ENCODE data around the gene ARL8A.
"Not testable (repeated sequence)": the region's sequence is repeated elsewhere in the genome, so short reads cannot be mapped to it uniquely, and the experiment has no call there.

ARL8A gene

DNA sequence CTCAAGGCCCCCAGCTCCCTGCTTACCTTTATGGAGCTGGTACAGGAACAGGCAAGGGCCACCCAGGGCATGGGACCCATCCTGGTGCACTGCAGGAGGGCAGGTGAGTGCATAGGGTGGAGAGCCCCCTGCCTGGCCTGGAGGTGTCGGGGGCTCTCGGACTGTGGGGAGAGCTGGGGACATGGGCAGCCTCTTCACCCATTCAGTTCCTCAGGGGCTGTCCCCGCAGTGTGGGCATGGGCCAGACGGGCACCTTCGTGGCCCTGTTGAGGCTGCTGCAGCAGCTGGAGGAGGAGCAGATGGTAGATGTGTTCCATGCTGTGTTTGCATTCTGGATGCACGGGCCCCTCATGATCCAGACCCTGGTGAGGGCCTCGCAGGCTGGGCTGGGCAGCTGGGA lies 41.8 kb upstream of the ARL8A start:
- Histone ChIP-seq H3K9ac (ENCODE audit: low read depth, low read length) (no peak overlapping the region), H3K27me3 (ENCODE audit: insufficient read depth, low read length) (no peaks in the 10 kb centered on the region)
- 91% methylated on average over 7 of the region's 7 CpGs for WGBS

DNA sequence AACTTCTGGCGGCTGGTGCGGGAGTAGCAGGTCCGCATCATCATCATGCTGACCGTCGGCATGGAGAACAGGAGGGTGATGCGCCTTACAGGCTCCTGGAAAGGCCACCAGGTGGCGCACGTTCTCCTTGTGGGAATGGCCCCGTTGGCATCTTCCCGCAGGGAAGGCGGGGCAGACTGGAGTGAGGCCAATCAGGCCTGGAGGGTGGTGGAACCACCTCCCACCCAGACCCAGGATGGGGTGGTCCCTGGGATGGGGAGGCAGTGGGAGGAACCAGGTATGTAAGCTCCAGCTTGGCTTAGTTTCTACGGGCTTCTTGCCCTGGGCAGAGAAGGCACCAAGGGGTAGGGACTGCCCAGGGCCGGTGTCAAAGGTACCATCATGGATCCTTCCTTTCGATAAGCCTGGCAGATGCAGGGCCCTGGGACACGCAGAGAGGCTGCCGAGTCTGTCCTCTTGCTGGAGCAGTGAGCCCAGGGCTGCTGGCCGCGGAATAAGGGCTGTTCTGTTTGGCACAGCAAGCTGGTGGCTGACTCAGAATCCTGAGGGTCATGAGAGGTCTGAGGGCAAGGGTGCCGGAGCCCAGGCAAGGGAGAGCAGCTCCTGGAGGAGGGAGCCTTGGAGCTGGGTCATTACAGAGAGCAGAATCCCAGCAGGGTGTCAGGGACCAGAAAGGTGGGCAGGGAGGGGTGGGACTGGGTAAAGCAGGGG lies 40.4 kb upstream of the ARL8A start:
- Histone ChIP-seq H3K27ac (ENCODE audit: low read depth, low read length) (no peak overlapping the region), H3K9me3 (ENCODE audit: insufficient read depth, low read depth, low read length) (no peaks in the 10 kb centered on the region), H3K27me3 (ENCODE audit: insufficient read depth, low read length) (no peaks in the 10 kb centered on the region), H3K36me3 (ENCODE audit: insufficient read depth, low read length) (no peaks in the 10 kb centered on the region), H3K9ac (ENCODE audit: low read depth, low read length) (no peak overlapping the region), H3K4me1 (ENCODE audit: insufficient read depth, low read length) (peaks cover 8% of the 10 kb centered on the region; the same call in 1 of the 2 replicates), H3K4me3 (ENCODE audit: low read length) (no peak overlapping the region)
- WGBS, result 26% methylated on average over 19 of the region's 19 CpGs

More for the DNA sequence above, 41.8 kb upstream of the ARL8A start:
- H3K4me1 ChIP-seq (ENCODE audit: insufficient read depth, low read length), result peaks cover 8% of the 10 kb centered on the region; the same call in 1 of the 2 replicates
- H3K36me3 ChIP-seq (ENCODE audit: insufficient read depth, low read length), result no peaks in the 10 kb centered on the region
- no peaks in the 10 kb centered on the region for H3K9me3 ChIP-seq (ENCODE audit: insufficient read depth, low read depth, low read length)
- H3K4me3 ChIP-seq (ENCODE audit: low read length), result no peak overlapping the region
- H3K27ac ChIP-seq (ENCODE audit: low read depth, low read length), result no peak overlapping the region

DNA sequence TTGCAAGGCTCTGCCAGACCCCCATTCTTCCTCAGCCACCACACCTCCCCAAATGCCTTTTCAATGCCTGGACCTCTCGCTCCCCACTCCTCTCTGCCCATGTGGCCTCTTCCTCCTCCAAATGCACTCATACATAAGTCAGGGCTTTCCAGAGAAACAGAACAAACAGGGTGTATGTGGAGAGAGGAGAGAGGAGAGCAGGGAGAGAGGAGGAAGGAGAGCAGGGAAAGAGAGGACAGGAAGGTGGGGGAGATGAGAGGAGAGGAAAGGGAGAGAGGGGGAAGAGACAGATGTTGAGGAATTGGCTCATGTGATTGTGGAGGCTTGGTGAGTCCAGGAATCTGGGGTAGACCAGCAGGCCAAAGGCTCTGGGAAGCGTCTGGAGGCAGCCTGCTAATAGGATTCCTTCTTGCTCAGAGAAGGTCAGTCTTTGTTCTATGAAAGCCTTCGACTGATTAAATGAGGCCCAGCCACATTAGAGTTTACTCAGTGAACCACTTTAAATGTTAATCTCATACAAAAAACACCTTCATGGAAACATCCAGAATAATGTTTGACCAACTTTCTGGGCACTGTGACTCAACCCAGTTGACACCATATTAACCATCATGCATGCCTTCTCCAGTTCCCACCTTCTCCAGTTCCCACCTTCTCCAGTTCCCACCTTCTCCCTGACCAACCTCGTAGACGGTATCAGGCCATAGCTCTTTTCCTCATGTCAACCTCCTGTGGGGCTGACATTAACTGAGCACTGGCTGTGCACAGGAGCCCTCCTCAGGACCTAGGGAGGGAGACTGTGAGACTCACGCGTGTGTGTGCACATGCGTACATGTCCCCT lies 37.7 kb upstream of the ARL8A start:
- Histone ChIP-seq H3K36me3 (ENCODE audit: insufficient read depth, low read length) (no peaks in the 10 kb centered on the region), H3K9me3 (ENCODE audit: insufficient read depth, low read depth, low read length) (no peaks in the 10 kb centered on the region), H3K9ac (ENCODE audit: low read depth, low read length) (no peak overlapping the region), H3K27ac (ENCODE audit: low read depth, low read length) (no peak overlapping the region), H3K27me3 (ENCODE audit: insufficient read depth, low read length) (no peaks in the 10 kb centered on the region), H3K4me3 (ENCODE audit: low read length) (no peak overlapping the region), H3K4me1 (ENCODE audit: insufficient read depth, low read length) (0 out of 2 replicates have a peak, but pooled peaks cover 6% of the 10 kb centered on the region)
- 90% methylated on average over 8 of the region's 8 CpGs for WGBS

DNA sequence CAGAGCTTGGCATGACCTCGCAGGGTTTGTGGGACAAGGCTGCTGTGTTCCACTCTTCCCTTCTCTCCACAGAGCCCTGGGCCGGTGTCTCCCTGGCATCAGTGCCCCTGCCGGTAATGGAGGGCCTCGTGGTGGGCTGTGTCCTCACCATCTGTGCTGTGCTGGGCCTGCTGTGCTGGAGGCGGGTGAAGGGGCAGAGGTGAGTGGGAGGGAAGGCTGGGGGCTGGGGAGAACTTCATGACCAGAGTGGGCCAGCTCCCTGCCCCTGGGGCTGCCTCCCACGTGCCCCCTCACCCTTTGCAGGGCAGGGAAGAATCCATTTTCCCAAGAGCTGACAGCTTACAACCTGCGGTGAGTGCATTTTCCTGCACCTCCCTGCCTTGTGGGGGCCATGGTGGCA lies 37.0 kb upstream of the ARL8A start:
- no peaks in the 10 kb centered on the region for H3K36me3 ChIP-seq (ENCODE audit: insufficient read depth, low read length)
- WGBS, result 89% methylated on average over 7 of the region's 7 CpGs
- H3K9ac ChIP-seq (ENCODE audit: low read depth, low read length), result no peak overlapping the region
- H3K4me3 ChIP-seq (ENCODE audit: low read length), result no peak overlapping the region
- H3K4me1 ChIP-seq (ENCODE audit: insufficient read depth, low read length), result 0 out of 2 replicates have a peak, but pooled peaks cover 6% of the 10 kb centered on the region
- no peak overlapping the region for H3K27ac ChIP-seq (ENCODE audit: low read depth, low read length)
- no peaks in the 10 kb centered on the region for H3K27me3 ChIP-seq (ENCODE audit: insufficient read depth, low read length)
- H3K9me3 ChIP-seq (ENCODE audit: insufficient read depth, low read depth, low read length), result no peaks in the 10 kb centered on the region

DNA sequence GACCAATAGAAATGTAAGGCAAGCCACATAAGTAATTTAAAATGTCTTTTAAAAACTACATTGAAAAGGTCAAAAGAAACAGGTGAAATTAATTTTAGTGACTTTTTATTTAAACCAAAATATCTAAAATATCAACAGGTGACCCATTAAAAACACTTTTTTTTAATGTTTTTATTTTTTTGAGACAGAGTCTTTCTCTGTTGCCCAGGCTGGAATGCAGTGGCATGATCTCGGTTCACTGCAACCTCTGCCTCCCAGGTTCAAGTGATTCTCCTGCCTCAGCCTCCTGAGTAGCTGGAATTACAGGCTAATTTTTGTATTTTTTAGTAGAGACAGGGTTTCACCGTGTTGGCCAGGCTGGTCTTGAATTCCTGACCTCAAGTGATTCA lies 36.2 kb upstream of the ARL8A start:
- not testable (repeated sequence) for H3K4me3 ChIP-seq (ENCODE audit: low read length); H3K4me1 ChIP-seq (ENCODE audit: insufficient read depth, low read length); H3K27ac ChIP-seq (ENCODE audit: low read depth, low read length); H3K27me3 ChIP-seq (ENCODE audit: insufficient read depth, low read length); H3K9me3 ChIP-seq (ENCODE audit: insufficient read depth, low read depth, low read length); H3K36me3 ChIP-seq (ENCODE audit: insufficient read depth, low read length); H3K9ac ChIP-seq (ENCODE audit: low read depth, low read length)
- WGBS, result 86% methylated on average over 2 of the region's 2 CpGs

DNA sequence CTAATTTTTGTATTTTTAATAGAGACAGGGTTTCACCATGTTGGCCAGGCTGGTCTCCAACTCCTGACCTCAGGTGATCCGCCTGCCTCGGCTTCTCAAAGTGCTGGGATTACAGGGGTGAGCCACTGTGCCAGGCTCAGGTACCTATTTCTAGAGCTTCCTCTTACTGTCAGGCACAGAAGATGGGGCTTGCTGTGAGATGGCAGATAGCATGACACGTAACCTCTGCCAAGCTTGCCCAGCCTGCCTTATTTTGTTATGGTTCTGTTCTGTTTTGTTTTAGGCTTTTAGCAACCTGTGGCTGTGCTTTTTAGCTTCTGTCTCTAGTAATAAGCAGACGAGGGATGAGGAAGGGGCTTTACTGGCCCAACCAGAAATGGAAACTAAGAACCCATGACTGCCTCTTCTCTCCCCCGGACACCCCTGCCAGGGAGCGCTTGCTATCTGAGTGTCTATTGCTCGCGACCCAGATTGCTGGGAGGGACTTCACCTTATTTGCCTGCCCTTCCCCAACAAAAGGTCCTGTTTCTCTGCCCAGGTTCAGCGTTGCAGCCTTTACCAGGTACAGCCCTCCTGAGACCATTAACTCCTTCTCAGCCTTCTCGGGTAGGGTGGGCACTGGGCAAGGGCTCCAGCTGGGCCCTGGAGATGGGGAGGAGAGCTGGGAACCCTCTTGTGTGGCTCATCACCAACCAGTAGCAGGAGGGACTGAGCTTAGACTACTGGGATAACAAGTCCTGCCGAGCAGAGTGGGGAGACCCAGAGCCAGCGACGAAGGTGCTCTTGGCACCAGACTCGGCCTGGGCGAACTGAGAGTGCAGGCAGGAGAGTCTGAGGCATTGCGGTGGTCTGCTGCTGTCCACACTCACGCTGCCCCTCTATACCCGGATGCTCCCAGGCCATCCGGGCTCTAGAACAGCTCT lies 35.6 kb upstream of the ARL8A start:
- no peak overlapping the region for H3K27ac ChIP-seq (ENCODE audit: low read depth, low read length)
- no peaks in the 10 kb centered on the region for H3K36me3 ChIP-seq (ENCODE audit: insufficient read depth, low read length)
- WGBS, result 88% methylated on average over 19 of the region's 19 CpGs
- 0 out of 2 replicates have a peak, but pooled peaks cover 5% of the 10 kb centered on the region for H3K4me1 ChIP-seq (ENCODE audit: insufficient read depth, low read length)
- no peak overlapping the region for H3K4me3 ChIP-seq (ENCODE audit: low read length)
- no peaks in the 10 kb centered on the region for H3K27me3 ChIP-seq (ENCODE audit: insufficient read depth, low read length)
- H3K9me3 ChIP-seq (ENCODE audit: insufficient read depth, low read depth, low read length), result no peaks in the 10 kb centered on the region
- no peak overlapping the region for H3K9ac ChIP-seq (ENCODE audit: low read depth, low read length)

DNA sequence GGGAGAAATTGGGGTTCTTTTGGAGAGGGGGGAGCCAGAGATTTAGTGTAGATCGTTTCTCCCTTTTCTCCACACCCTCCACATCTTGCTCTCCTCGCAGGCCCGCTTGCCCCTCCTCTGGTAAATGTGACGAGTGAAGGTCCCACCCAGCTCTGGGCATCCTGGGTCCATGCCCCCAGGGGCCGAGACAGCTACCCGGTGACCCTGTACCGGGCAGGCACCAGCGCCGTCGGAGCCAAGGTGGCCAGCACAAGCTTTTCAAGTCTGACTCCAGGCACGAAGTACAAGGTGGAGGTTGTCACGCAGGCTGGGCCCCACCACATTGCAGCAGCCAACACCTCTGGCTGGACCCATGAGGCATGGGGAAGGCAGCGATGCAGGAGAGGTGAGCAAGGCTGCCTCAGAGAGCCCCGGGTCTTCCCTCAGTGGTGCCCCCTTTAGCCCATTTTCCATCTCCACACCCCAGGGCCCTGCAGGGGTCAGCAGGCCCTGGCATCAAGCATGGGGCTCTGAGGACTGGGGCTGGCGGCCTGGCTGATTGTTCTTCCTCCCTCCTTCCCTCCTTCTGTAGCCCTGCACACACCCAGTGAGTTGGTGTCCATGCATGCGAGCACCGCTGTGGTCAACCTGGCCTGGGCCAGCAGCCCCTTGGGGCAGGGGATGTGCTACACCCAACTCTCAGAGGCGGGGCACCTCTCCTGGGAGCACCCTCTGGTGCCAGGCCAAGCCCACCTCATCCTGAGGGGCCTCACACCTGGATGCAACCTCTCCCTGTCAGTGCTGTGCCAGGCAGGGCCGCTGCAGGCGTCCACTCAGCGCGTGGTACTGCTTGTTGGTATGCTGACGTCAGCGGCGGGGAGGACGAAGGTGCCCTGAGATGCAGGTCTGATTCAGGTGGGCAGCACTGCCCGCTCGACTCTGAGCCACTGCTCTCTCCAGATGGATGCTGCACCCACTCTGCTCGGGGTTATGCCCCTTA lies 32.7 kb upstream of the ARL8A start:
- 92% methylated on average over 28 of the region's 29 CpGs for WGBS
- Histone ChIP-seq H3K36me3 (ENCODE audit: insufficient read depth, low read length) (no peaks in the 10 kb centered on the region), H3K27me3 (ENCODE audit: insufficient read depth, low read length) (no peaks in the 10 kb centered on the region)

DNA sequence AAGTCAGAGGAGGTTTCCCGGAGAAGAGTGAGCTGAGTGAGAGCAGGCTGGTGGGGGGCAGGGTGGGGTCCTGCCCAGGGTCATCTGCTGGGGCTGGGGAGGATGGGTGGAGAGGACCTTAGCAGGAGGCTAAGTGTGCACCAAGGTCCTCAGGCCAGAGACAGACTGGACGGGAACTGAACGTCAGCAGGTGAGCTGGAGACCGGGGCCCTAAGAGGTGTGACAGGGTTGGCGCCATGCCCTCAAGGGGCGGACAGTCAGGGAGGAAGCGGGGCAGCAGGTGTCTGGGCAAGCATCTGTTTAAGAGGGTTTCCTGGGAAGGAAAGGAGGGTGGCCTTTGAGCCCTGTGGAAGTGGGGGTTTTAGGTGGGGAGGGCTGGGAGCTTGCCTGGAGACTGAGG lies 29.5 kb upstream of the ARL8A start:
- Histone ChIP-seq H3K27ac (ENCODE audit: low read depth, low read length) (no peak overlapping the region), H3K9ac (ENCODE audit: low read depth, low read length) (no peak overlapping the region), H3K4me3 (ENCODE audit: low read length) (no peak overlapping the region), H3K9me3 (ENCODE audit: insufficient read depth, low read depth, low read length) (no peaks in the 10 kb centered on the region), H3K4me1 (ENCODE audit: insufficient read depth, low read length) (no peaks in the 10 kb centered on the region), H3K36me3 (ENCODE audit: insufficient read depth, low read length) (no peaks in the 10 kb centered on the region), H3K27me3 (ENCODE audit: insufficient read depth, low read length) (no peaks in the 10 kb centered on the region)
- WGBS, result 77% methylated on average over 7 of the region's 7 CpGs

More for the DNA sequence above, 32.7 kb upstream of the ARL8A start:
- Histone ChIP-seq H3K9ac (ENCODE audit: low read depth, low read length) (no peak overlapping the region), H3K9me3 (ENCODE audit: insufficient read depth, low read depth, low read length) (no peaks in the 10 kb centered on the region), H3K27ac (ENCODE audit: low read depth, low read length) (no peak overlapping the region), H3K4me3 (ENCODE audit: low read length) (no peak overlapping the region), H3K4me1 (ENCODE audit: insufficient read depth, low read length) (no peaks in the 10 kb centered on the region)

DNA sequence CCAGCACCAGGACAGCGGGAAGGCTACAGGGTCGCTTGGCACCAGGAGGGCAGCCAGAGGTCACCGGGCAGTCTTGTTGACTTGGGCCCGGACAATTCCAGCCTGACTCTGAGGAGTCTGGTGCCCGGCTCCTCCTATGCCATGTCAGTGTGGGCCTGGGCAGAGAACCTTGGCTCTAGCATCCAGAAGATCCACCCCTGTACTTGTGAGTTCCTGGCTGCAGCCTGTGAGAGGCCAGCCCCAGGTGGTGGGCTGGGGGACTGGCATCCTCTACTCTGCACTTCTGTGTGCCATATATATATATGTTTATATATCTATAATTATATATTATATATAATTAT lies 27.4 kb upstream of the ARL8A start:
- no peak overlapping the region for H3K4me3 ChIP-seq (ENCODE audit: low read length)
- H3K4me1 ChIP-seq (ENCODE audit: insufficient read depth, low read length), result no peaks in the 10 kb centered on the region
- H3K27me3 ChIP-seq (ENCODE audit: insufficient read depth, low read length), result no peaks in the 10 kb centered on the region
- no peak overlapping the region for H3K9ac ChIP-seq (ENCODE audit: low read depth, low read length)
- no peak overlapping the region for H3K27ac ChIP-seq (ENCODE audit: low read depth, low read length)
- no peaks in the 10 kb centered on the region for H3K36me3 ChIP-seq (ENCODE audit: insufficient read depth, low read length)
- H3K9me3 ChIP-seq (ENCODE audit: insufficient read depth, low read depth, low read length), result no peaks in the 10 kb centered on the region
- 95% methylated on average over 5 of the region's 5 CpGs for WGBS

DNA sequence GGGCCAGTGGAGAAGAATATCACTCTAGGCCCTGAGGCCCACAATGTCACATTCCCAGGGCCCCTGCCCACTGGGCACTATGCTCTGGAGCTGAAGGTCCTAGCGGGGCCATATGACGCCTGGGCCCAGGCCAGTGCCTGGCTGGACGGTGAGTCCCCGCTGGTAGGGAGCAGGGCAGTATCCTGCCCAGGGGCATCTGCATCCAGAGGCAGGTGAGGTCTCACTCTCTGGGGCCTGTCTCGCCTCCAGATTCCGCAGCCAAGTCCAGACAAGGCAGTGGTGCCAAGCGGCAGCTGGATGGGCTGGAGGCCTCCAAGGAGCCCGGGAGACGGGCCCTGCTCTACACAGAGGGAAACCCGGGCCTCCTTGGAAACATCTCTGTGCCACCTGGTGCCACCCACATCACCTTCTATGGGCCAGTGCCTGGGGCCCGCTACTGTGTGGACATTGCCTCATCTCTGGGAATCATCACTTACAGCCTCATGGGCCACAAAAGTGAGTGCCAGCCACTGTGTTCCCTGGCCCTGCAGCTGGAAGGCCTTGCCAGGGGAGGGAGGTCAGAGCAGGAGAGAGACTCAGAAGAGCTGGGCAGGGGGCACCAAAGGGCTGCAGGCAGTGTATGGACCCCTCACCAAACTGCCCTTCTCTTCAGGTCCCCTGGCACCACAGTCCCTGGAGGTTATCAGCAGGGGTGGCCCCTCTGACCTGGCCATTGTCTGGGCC lies 26.9 kb upstream of the ARL8A start:
- Histone ChIP-seq H3K9me3 (ENCODE audit: insufficient read depth, low read depth, low read length) (no peaks in the 10 kb centered on the region), H3K36me3 (ENCODE audit: insufficient read depth, low read length) (no peaks in the 10 kb centered on the region), H3K9ac (ENCODE audit: low read depth, low read length) (no peak overlapping the region), H3K4me3 (ENCODE audit: low read length) (no peak overlapping the region), H3K4me1 (ENCODE audit: insufficient read depth, low read length) (no peaks in the 10 kb centered on the region), H3K27ac (ENCODE audit: low read depth, low read length) (no peak overlapping the region), H3K27me3 (ENCODE audit: insufficient read depth, low read length) (no peaks in the 10 kb centered on the region)
- 96% methylated on average over 11 of the region's 11 CpGs for WGBS

Data from HUES64 (cell line).